ENCODE results near the gene BAX.
"Not testable (repeated sequence)": the region's sequence is repeated elsewhere in the genome, so short reads cannot be mapped to it uniquely, and the experiment has no call there.

The BAX gene
- 22.8 to 30.2 (median 24.9) reads per million in 4 donors for total RNA-seq

DNA sequence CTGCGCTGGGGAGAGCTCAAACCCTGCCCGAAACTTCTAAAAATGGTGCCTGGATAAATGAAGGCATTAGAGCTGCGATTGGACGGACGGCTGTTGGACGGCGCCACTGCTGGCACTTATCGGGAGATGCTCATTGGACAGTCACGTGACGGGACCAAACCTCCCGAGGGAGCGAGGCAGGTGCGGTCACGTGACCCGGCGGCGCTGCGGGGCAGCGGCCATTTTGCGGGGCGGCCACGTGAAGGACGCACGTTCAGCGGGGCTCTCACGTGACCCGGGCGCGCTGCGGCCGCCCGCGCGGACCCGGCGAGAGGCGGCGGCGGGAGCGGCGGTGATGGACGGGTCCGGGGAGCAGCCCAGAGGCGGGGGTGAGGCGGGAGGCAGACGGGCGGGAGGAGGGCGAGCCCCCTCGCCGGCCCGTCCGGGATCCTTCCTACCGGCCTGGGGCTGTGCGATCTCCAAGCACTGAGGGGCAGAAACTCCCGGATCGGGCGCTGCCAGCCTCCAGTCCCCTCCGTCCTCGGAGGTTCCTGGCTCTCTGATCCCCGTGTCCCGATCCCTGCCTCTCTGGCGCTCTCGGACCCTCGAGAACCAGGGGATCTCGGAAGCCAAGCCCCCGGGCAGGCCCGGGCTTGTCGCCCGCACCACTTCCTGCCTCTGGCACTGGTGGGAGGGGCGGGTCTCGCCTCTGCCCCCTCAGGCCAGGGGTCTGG lies at the start of gene BAX:
TSS of gene BAX (plus strand) at position 281 of the 713 bp plus-strand sequence. CDS start at position 335, 54 bp downstream.
- DNase-seq, result peak; percentile 73 to 96 (median 77)

DNA sequence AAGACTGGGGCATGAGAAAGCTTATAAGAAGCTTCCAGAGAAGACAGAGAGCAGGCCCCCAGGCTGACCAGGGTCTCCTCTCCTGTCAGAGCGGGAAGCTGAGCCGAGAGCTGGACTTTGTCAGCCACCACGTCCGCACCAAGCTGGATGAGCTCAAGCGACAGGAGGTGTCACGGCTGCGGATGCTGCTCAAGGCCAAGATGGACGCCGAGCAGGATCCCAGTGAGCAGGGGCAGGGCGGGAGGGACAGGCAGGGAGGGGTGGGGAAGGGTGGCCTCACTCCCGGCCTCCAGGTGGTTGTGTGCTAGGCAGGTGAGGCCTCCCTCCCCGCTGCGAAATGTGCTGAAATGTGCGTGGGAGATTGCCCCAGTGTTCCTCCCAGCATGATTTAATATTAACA lies 49.0 kb upstream of the BAX start:
- DNase-seq, result no peak

DNA sequence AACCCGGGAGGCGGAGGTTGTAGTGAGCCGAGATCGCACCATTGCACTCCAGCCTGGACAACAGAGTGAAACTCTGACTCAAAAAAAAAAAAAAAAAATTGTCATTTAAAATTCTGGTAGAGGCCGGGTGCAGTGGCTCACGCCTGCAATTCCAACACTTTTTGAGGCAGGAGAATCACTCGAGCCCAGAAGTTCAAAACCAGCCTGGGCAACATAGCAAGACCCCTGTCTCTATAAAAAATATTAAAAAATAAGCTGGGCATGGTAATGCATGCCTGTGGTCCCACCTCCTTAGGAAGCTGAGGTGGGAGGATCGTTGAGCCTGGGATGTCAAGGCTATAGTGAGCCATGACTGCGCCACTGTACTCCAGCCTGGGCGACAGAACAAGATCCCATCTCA lies 48.4 kb upstream of the BAX start:
- no peak for DNase-seq

DNA sequence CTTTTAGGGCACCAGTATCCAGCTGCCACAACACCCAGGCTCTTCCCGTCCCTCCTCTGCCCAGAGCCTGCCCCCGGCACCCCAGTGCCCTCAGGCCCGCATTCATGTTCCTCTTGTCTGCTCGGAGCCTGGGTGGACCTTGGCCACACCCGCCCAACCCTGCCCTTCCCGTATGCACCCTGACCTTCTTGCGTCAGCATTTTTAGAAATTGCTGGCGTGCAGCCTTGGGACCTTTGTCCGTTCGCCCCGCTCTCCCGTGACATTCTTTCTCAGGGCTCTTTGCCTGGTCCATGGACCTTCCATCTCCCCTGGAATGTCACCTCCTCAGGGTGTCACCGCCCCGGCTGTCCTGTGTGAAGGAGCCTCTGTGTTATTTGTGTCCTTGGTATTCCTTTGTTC lies 47.0 kb upstream of the BAX start:
- DNase-seq, result no peak

DNA sequence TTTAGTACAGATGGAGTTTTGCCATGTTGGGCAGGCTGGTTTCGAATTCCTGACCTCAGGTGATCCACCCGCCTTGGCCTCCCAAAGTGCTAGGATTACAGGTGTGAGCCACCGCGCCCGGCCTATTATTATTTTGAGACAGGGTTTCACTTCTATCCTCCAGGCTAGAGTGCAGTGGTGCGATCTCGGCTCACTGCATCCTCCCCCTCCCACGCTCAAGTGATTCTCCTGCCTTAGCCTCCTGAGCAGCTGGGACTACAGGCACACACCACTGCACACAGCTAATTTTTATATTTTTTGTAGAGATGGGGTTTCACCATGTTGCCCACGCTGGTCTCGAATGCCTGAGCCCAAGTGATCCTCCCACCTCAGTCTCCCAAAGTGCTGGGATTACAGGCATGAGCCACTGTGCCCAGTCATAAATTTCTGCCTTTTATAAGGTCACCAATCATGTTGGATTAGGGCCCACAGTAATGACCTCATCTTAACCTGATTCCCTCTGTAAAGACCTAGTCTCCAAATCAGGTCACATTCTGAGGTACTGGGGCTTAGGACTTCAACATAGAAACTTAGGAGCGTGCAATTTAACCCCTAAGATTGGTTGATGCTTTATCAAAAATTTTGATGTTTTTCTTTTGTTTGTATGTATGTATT lies 45.1 kb upstream of the BAX start:
- DNase-seq, result not testable (repeated sequence)

DNA sequence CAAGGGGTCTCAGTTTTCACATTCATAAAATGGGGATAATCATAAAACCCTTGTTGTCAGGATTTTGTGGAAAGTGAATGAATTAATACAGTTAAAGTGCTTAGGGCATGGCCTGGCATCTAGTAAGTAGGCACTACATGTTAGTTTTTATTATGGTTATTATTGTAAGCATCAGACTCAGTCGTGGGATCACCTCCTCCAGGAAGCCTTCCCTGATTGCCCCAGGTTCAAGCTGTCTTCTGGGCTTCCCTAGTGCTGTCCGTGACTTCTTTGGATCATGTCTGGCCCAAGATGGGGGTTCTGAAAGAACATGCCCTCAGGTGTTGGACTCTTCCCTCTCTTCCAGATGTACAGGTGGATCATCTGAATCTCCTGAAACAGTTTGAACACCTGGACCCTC lies 43.9 kb upstream of the BAX start:
- no peak for DNase-seq

DNA sequence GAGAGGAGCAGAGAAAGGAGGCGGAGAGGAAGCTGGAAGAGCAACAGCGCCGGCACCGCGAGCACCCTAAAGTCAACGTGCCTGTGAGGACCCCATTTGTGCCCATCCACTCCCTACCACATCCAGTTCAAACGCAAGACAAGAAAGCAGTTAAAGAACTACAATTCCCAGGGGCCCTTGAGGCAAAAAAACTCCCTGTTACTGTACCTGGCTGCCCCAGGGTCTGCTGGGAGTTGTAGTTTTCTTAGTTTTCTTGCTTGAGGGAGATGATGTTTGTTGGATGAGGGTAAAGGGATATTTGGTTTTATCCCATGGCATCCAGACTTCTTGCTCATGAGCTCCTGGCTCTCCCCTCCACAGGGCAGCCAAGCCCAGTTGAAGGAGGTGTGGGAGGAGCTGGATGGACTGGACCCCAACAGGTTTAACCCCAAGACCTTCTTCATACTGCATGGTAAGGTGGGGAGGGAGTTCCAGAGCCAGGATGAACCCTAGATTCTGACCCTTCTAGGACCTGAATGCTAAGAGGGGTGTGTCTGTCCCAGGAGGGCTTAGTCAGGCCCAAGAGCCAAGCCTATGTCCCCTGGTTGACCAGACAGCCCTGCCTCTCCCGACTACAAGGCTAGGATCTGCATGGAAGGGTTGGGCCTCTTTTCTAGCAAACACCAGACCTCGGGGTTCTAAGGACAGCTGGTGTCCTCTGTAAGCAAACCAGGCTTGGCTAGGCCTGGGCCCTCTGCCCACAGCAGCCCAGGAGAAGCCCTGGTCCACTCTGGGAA lies 41.4 kb upstream of the BAX start:
- no peak for DNase-seq

DNA sequence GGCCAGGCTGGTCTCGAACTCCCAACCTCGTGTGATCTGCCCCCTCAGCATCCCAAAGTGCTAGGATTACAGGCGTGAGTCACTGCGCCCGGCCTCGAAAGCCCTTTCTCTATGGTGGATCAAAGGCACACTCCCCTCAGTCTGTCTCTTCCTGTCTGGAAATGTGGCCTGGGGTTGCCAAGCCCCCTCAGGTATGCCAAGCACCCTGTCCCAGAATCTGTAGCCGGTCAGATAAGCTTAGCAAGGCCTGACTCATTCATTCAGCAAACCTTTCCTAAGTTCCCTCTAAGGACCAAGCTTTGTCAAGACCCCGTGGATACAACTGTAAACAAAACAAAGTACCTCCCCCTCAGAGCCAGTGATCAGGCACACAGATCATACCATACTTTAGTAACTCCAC lies 40.5 kb upstream of the BAX start:
- DNase-seq, result no peak

DNA sequence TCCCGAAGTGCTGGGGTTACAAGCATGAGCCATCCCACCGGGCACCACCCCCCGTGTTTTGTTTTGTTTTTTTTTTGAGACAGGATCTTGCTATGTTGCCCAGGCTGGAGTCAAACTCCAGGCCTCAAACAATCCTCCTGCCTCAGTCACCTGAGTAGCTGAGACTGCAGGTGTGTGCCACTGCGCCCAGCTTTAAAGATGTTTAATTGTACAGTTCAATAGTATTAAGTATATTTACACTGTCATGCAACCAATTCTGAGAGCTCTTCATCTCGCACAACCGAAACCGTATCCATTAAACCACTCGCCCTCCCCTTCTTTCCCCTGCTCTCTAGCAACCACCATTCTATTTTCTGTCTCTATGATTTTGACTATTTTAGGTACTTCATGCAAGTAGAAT lies 38.9 kb upstream of the BAX start:
- no peak for DNase-seq

DNA sequence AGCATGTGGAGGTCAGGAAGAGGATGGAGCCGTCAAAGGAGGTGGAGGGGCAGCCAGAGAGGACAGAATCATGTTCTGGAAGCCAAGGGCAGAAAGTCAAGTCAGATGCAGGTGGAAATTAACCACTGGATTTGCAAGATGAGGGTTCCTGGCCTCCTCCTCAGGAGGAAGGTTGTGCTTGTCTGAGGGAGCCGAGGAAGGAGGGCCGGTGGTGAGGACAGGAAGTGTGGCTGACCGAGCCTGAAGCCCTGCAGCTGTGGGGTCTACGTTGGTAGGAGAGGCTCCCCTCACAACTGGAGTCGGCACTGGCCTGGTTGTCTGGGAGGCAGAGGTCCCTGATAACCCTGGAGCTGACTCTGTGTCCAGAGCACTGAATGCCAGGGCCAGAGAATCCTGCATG lies 36.6 kb upstream of the BAX start:
- DNase-seq, result no peak

DNA sequence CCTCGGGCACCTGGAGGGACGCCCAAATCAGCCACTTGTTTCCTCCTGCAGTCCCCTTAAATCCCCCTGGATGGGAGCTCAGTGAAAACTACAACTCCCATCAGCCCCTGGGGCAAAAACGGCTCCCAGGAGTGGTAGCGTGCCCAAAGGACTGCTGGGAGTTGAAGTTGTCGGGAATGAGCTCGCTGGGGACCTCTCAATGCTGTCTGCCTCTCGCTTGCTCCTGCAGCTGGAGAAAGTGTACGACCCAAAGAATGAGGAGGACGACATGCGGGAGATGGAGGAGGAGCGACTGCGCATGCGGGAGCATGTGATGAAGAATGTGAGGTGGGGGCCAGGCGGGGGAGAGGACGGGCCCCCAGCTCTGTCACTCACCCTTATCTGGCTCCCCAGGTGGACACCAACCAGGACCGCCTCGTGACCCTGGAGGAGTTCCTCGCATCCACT lies 35.9 kb upstream of the BAX start:
- DNase-seq, result no peak

DNA sequence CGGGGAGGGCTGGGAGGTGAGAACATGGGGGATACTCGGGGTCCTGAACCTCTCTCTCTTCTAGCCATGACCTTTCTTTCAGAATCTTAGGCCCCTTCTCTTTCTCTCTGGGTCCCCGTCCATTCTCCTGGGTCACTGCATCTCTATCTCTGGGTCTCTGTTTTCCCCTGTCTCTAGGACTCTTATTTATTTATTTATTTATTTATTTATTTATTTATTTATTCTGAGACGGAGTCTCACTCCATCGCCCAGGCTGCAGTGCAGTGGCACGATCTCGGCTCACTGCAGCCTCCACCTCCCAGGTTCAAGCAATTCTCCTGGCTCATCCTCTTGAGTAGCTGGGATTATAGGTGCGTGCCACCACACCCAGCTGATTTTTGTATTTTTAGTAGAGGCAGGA lies 35.4 kb upstream of the BAX start:
- DNase-seq, result not testable (repeated sequence)

DNA sequence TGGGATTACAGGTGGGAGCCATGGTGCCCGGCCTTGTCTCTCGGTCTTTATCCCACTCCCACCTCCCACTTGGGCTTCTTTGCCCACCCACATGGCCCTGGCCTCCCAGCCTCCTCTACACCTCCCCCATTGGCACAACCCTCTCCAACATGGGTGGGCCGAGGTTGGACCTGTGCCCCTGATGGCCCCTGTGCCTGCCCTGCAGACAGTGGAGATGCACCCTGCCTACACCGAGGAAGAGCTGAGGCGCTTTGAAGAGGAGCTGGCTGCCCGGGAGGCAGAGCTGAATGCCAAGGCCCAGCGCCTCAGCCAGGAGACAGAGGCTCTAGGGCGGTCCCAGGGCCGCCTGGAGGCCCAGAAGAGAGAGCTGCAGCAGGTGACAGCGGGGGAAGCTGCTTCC lies 33.7 kb upstream of the BAX start:
- DNase-seq, result no peak

DNA sequence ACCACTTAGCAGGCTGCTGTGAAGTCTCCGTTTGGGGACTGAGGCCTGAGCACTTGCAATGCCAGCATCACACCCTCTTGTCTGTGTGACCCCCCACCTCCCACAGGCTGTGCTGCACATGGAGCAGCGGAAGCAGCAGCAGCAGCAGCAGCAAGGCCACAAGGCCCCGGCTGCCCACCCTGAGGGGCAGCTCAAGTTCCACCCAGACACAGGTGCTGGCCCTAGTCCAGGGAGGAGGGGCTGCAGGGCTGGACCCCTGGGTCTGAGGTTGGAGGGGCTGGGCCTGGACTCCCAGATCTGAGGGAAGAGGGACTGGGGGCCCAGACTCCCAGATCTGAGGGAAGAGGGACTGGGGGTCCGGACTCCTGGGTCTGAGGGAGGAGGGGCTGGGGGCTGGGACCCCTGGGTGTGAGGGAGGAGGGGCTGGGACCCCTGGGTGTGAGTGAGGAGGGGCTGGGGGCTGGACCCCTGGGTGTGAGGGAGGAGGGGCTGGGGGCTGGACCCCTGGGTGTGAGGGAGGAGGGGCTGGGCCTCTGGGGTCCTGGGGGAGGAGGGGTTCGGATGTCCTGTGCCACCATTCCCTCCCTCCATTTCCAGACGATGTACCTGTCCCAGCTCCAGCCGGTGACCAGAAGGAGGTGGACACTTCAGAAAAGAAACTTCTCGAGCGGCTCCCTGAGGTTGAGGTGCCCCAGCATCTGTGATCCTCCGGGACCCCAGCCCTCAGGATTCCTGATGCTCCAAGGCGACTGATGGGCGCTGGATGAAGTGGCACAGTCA lies 32.8 kb upstream of the BAX start:
- no peak for DNase-seq

DNA sequence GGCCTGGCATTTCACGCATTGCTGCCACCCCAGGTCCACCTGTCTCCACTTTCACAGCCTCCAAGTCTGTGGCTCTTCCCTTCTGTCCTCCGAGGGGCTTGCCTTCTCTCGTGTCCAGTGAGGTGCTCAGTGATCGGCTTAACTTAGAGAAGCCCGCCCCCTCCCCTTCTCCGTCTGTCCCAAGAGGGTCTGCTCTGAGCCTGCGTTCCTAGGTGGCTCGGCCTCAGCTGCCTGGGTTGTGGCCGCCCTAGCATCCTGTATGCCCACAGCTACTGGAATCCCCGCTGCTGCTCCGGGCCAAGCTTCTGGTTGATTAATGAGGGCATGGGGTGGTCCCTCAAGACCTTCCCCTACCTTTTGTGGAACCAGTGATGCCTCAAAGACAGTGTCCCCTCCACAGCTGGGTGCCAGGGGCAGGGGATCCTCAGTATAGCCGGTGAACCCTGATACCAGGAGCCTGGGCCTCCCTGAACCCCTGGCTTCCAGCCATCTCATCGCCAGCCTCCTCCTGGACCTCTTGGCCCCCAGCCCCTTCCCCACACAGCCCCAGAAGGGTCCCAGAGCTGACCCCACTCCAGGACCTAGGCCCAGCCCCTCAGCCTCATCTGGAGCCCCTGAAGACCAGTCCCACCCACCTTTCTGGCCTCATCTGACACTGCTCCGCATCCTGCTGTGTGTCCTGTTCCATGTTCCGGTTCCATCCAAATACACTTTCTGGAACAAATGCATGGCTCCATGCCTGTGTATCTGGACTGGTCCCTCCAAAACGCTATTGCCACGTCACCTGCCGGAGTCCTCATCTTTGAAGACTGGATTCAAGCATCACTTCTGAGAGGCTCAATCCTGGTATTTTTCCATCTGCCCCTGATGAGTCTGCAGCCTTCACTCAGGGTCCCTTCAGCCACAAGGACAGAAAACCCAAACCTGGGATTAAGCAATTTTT lies 31.9 kb upstream of the BAX start:
- DNase-seq, result no peak

DNA sequence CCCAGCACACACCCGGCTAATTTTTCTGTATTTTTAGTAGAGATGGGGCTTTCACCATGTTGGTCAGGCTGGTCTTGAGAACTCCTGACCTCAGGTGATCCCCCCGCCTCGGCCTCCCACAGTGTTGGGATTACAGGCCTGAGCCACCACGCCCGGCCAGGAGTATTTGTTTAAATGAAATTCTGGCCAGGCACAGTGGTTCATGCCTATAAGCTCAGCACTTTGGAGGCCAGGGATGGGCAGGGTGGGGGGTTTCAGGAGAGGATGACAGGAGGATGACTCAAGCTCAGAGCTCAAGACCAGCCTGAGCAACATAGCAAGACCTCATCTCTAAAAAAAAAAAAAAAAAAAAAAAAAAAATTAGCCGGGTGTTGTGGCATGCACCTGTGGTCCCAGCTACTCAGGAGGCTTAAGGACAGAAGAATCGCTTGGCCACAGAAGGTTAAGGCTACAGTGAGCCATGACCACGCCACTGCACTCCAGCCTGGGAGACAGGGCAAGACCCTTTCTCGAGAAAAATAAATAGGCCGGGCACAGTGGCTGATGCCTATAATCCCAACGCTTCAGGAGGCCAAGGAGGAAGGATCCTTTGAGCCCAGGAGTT lies 29.3 kb upstream of the BAX start:
- DNase-seq, result no peak

DNA sequence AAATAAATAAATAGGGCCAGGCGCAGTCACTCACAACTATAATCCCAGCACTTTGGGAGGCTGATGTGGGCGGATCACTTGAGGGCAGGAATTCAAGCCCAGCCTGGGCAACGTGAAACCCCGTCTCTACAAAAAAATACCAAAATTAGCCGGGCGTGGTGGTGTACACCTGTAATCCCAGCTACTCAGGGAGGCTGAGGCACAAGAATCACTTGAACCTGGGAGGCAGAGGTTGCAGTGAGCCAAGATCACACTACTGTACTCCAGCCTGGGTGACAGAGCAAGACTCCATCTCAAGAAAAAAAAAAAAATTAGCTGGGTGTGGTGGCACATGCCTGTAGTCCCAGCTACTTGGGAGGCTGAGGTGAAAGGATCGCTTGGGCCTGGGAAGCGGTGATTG lies 28.8 kb upstream of the BAX start:
- DNase-seq, result not testable (repeated sequence)

DNA sequence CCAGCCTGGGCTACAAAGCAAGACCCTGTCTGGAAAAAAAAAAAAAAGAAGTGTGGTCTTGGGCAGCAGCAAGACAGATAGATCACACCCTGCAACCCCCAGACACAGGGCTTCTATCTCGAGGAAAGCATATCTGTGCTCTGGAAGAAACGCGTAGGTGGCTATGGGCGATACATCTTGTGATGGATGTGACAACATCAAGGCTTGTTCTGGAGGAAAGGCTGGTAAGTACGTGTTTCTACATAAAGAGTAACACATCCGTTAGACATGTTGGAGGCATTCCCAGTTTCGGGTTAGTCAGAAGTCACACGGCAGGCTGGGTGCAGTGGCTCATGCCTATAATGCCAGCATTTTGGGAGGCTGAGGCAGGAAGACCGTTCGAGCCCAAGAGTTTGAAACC lies 27.8 kb upstream of the BAX start:
- DNase-seq, result peak in 1 of 5 donors; percentile 32

DNA sequence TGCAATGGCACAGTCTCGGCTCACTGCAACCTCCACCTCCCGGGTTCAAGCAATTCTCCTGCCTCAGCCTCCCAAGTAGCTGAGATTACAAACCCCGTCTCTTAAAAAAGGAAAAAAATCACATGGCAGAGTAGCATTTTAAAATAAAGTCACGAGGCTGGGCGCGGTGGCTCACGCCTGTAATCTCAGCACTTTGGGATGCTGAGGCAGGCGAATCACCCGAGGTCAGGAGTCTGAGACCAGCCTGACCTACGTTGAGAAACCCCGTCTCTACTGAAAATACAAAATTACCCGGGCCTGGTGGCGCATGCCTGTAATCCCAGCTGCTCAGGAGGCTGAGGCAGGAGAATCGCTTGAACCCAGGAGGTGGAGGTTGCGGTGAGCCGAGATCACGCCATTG lies 27.0 kb upstream of the BAX start:
- not testable (repeated sequence) for DNase-seq

DNA sequence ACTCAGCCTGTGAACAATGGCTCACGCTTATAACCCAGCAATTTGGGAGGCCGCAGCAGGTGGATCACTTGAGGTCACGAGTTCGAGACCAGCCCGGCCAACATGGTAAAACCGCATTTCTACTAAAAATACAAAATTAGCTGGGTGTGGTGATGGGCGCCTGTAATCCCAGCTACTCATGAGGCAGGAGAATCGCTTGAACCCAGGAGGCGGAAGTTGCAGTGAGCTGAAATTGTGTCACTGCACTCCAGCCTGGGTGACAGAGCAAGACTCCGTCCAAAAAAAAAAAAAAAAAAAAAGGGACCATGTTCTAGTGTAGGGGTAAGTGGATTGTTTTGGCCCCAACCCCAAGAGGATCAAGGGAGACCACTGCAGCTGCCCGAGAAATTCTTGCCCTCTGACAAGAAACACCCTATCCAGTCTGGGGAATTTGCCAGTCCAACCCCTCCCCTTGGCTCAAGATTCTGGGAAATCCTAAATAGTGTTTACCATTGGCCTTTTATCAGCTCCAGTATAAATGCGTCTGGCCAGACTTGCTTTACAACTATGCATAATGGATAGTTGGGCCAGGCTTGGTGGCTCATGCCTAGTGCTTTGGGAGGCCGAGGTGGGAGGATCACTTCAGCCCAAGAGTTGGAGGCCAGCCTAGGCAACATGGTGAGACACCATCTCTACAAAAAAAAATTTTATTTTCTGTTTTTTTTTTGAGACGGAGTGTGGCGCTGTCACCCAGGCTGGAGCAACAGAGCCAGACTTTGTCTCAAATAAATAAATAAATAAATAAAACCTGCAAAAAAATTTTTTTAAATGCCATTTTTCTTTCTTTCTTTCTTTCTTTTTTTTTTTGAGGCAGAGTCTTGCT lies 26.3 kb upstream of the BAX start:
- no peak for DNase-seq

All from T-helper 1 cell (primary cell).